HL-60/S4 treated with phorbol 12-myristate 13-acetate at 8.2 ng/mL for 4 days and 3 days (cell line): ENCODE results near the gene RASSF4.

Experiments used
- in situ Hi-C: fragments of 300-500 bp; cut with MboI; formaldehyde crosslinking; loops from 2 replicates; pipeline ENCODE4 v1.15.0; 2022; ENCODE audit warnings: low sequenced_read_pairs

Gene RASSF4

DNA sequence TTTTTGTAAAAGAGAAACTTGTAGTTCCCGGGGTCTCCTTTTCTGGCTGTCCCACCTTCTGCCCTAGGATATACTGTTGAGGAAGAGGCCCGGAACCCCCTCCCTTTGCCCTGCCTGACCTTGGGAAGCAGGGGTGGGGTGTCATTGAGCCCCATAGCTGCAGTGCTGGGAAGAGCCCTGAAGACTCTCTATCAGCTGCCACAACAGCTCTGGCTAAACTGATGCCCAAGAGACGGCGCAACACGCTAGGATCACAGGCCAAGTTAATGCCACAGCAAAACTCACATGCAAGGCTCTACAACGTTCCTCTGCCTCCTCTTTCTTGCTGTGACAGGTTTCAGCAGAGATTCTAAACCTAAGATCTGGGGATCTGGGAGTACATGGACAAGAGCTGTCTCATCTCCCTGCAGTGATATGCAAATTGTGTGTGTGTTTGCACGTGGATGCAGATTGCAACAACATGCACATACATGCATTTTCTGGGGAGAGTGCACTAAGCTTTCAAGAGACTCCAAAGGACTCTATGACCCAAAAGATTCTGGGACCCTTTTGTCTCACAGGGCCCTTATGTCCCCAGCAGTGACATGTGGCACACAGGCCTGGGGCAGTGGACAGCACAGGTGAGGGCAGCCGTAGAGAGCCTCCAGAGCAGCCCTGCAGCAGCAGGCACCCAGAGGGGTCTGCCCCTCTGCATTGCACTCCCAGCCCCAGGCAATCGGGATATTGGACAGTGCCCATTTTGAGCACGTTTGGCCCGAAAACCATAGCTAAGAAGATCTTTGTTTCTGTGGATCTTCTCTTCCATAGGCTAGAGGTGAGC lies 2.5 kb downstream of the RASSF4 start:
- in situ Hi-C loops: no loop called here

DNA sequence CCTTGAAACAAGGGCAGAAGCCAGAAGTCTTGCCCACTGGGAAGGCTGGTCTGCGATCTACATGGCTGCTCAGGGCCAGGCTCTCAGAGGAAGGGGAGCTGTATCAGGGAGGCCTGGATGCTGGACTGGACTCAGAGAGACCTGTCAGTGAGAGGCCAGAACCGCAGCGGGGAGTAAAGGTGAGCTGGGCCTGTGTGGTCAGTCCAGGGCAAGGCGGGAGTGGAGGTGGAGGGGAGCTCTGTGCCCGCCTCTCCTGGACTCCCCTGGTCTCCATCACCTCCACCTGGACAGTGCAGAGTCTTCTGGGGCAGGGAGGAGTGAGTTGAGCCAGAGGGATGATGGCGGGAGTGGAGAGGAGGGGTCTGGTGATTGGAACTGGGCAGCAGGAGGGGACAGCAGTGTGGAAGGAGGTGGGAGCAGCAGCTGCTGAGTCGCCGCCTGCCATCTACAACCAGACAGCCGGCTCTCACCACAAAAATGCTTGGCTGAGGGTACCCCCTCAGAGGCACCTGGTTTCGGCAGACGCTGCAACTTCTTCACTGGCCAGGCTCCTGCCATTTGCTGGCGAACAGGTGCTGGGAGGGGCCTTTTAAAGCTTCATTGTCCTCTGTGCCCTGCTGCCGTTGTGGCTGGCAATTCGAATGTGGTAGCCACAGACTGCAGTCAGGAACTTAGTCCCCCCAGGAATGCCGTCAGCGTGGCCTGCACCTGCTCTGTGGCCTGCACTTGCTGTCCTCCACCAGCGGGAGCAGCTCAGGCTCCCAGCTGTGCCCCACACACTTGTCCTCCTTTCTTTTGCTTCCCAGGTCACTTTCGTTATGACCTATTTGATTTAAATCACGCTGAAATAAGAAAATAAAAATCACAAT lies 3.5 kb downstream of the RASSF4 start:
- in situ Hi-C loops: no loop called here

DNA sequence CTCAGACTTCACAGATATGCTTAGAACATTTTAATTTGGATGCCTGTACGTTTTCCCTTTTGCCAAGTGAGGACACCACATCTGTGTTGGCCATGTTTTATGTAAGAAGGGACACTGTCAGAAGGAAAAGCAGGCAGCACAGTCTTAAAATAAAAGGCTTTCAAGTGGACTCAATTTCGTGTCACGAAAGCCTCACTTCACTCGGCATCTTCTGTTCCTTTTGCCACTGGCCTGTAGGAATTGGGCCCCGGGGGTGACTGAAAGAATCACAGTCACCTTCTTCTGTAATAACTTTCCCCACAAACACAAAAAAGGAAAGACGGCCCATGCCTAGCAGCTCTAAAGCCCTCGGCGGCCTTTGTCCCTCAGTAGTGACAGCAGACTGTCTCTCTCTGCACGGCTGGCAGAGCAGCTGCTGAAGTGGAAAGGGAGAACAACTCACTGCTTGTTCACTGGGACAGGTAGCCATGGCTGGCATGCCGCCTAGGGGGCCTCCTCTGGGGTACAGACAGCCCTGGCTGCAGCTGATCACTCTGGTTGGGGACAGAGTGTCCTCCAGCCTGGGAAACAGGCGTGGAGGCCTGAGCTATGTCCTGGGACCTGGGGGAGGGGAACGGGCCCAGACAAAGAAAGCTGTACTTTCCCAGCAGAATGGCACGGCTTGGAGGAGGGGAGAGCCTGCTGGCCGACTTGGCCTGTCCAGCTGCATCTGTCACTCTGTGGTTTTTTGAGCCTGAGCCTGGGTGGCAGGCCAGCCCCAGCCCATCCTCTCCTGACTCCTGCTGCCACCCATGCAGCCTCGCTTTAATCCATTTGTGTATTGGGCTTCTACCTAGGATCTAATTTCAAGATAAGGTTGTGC lies 4.4 kb downstream of the RASSF4 start:
- in situ Hi-C loops: no loop called here

DNA sequence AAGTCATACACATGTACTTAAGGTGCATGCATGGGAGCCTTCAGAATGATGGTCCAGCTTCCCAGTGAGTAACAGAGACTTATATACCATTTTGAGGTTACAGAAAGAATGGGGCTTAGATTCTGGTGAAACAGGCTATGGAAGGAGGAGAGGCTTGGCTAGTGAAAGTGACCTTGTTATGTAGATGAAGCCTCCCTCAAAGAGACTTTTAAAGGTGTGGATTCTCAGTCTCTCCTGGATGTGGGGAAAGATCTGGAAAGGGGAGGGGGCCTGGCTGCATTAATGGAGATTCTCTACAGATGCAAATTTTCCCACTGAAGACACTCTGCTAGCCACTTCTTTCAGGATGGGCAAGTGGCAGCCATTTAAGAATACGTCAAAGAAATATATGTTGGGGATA lies 5.5 kb downstream of the RASSF4 start:
- in situ Hi-C loops: no loop called here

DNA sequence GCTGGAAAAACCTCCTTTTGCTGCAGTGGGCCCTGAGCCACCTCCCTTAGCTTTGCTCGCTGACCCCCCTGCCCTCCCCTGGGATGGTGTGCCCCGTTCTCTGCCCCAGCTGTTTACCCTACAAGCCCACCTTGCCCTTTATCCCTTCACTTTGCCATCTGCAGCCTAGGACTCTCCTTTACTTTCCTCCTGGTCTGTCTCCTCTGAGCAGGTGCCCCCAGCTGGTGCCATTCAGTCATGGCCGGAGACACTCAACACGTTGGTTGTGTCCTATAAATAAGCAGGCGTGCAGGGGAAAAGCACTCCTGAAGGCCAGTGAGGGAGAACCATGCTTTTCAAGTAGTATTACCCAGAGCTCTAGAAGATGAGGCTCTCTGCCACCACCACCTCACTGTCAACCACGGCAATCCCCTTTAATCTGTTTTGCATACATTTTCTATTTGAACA lies 6.1 kb downstream of the RASSF4 start:
- in situ Hi-C loops: no loop called here

DNA sequence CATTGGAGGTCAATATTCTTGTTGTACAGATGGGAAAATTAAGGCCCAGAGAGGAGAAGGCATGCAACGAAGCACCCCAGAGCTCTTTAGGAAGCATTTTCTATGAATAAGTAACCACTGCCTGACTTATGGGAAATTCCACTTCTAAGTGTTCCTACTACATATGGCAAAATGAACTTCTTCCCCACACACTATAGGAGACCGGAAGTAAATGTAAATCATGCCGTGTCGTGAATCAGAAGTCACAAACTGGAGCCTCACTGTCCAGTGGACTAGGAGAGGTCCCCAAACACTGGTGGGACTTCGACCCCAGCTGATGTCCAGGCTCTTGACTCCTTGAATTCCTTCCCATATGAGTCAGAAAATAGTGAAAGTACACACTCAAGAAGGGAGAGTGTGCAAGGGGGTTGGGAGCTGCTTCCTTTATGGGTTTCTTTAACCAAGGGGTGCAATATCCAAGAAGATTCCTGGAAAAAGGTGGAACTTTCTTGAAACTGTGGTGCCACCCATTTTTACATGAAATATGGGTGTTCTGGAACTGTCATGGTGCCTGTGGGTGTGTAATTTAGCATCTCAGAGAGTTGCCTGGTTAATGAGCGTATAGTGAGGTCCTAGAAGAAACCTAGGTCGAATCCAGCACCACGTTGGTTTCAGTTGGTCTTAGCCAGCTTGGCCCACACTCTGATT lies 6.7 kb downstream of the RASSF4 start:
- in situ Hi-C loops: no loop called here

DNA sequence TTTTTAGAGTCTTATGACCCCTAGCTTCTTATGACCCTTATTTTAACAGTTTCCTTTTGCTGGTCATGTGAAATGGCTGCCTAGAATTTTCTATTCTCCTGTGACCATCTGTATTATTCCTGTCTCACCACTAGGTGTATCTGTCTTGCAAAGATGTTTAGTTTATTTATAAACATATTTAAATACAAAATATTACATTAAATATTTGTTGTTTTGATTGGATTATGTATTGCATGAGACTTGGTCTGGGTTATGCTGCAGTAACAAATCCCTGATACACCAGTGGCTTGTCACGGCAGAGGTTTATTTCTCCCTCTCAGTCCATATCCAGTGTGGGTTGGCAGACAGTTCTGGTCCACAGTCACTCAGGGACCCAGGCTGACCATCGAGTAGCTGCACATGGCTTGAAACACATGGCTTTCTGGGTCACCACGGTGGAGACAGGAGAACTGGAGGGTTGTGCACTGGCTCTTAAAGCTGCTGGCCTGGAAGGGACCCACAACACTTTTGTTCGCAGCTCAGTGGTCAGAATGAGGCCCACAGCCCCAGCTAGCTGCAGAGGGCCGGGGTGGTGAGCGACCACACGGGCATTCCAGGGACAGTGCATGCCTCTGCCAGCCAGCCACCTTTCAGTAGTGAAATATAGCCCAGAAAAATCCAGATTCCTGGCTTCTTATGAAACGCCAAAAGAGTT lies 7.4 kb downstream of the RASSF4 start:
- in situ Hi-C loops: no loop called here

DNA sequence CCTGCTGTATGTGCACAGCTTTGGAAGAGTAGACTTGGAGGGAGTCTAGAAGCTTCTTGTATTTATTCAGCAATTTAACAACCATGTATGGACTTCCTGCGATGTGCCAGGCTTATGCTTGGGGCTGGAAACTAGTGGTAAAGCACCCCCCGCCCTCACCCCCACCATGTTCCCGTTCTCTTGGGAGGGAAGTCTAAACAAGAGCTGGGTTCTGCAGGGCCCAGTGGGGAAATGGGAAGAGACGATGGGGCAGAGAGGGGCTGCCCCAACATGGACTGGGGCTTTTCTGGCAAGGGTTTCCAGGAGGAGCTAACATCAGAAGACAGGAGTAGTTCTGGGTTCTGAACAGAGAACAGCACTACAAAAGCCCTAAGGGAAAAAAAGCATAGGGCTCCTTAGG lies 8.0 kb downstream of the RASSF4 start:
- in situ Hi-C loops: no loop called here

DNA sequence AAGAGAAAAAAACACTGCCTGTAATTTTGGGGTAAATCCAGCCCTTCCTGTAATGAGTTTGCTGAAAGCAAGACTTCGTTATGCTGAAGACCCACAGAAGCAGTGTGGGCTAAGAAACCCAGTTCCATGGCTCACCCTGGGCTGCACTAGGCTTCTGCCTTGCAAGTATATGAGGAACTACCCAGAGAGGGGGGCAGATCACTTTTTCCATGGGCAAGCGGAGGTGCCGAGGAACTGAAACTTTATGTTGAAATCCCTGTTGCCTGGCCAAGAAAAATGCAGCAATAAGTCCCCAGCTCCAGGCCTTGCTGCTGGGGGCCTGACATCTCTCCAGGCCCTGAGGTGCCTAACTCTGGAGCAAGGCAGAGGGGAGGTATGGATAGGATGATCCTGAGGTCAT lies 8.5 kb downstream of the RASSF4 start:
- in situ Hi-C loops: no loop called here

DNA sequence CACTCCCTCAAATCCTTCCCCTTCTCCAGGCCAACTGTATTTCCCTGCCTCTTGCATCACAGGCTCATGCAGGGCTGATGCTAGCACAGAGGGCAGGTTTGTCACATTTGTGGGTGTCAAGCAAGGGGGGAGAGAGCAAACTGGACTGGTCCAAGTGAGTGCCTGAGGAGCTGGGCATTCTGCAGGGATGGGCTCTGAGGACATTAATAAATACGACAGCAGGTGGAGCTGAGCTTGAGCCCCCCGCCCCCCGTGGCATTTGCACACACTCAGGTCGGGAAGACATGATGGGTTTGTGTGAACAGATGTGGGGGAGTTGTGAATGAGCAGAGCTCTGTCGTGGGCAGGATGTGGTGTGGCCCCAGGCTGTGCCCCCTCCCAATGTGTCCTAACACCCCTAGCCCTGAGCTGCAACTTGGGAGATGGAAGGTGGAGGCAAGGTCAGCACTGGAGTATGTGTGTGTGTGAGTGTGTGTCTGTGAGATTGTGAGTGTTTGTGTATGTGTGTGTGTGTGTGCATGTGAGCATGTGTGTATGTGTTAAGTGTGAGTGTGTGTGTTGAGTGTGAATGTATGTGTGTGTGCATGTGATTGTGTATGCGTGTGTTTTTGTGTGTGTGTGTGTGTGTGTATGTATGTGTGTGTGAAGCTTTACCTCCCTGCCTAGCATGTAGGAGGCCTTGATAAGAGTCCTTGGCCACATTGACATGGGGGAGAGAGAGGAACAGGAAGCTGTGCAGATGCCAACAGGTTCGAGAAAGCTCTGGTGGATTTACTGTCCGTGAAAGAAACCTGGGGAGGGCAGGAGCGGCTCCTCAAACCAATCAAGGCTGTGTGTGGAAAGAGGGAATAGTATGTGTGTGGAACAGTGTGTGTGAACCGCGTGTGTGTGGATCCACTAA lies 9.1 kb downstream of the RASSF4 start:
- in situ Hi-C loops: no loop called here

DNA sequence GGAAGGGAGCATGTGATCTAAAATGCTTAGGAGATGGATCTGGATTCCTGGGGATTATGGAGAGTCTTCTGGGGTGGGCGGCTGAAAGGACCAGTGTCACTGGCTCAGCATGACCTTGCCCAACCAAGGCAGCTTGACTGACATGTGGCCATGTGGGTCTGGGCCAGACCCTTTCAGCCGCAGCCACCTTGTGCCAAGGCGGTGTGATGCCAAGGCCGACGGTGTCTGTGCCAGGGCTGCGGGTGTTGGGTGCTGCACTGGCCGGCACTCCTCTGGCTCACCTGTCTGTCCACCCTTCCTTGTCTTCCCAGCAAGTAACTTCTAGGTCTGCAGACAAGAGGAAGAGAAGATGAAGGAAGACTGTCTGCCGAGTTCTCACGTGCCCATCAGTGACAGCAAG lies 10.3 kb downstream of the RASSF4 start:
- in situ Hi-C loops: no loop called here

DNA sequence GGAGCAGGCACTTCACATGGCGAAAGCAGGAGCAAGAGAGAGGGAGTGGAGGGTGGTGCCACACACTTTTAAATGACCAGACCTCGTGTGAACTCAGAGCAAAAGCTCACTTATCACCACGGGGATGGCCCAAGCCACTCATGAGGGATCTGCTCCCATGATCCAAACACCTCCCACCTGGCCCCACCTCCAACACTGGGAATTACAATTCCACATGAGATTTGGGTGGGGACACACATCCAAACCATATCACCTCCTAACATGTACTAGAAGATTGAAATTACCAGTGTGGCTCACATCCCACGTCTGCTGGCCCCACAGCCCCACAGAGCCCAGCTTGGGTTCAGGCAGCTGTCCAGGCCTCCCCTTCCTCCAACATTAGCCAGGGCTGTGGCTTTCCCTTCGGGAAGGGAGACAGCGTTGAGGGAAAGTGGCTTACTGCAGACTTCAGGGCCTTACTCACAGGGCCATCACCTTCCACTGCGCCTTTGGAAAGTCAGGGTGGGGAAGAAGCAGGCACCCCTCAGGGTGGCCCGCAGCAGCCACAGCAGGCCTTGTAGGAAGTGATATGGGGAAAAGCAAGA lies 11.3 kb downstream of the RASSF4 start:
- in situ Hi-C loops: no loop called here

DNA sequence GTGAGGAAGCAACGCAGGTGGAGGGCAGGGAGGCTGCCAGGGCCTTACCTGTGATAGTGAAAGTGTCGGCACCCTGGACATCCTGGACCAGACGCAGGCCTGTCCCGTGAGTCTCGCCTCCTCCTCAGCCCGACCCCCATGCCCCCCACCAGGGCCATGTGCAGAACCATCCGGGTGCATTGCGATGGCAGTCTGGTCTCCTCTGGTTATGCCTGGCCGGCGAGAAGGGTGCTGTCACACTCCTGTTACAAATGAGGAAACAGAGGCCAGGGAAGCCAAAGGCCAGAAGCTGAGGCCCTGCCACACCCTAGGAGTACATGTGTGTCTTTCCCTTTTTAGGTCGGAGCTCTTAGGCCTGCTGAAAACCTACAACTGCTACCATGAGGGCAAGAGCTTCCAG lies 11.8 kb downstream of the RASSF4 start:
- in situ Hi-C loops: no loop called here

DNA sequence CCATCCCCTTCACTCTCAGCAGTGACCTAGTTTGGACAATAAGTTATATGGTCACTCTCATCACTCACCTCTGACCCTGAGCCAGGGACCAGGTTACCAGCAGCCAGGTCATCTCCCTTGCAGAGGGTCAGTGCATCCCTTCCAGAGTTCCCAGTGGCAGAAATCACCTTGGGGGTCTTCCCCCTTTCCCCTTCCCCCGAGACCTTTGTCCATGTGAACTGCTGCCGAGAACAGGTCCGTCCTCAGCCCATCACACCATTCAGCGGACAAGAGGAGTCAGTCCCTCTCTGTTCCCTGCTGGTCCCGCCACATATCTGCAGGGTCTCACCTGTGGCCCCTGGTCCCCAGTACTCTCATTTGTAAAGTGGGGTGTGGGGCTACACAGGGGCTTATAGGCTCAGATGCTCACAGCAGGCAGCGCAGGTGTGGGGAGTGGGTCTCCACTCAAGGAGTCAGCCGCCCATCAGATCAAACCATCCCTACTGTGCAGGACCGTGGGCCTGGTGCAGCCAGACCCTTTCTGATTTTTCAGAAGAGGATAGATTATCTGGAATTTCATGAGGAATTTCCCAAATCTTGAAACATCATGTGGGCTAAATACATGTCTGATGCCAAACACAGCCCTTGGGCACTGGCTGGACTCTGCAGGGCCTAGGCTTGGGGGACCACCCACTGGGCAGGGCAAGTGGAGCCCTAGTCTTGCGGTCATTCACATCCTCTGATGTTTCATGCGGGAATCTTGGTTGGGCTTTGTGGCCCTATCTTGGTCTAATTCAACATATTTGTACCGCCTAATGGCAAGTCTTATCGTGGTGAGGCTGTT lies 12.5 kb downstream of the RASSF4 start:
- in situ Hi-C loops: no loop called here

DNA sequence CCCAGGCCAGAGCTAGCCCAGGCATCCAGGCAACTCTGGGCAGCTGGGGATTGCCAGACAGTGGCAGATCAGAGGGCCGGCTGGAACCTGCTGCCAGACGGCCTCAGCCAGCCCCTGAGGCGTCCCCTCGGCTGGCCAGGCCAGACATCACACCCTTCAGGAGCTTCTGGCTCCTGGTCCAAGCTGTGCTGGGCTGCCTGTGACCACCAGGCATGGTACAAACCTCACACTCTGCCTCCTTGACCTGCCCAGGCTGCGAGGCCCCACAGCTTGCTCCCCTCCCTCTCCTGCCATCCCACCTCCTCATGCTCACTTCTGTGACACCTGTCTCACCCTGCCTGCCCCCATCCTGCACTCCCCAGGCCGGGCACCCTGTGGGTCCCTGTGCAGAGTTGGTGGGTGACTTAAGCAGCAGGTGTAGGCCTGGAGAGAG lies 13.3 kb downstream of the RASSF4 start:
- in situ Hi-C loops: no loop called here

DNA sequence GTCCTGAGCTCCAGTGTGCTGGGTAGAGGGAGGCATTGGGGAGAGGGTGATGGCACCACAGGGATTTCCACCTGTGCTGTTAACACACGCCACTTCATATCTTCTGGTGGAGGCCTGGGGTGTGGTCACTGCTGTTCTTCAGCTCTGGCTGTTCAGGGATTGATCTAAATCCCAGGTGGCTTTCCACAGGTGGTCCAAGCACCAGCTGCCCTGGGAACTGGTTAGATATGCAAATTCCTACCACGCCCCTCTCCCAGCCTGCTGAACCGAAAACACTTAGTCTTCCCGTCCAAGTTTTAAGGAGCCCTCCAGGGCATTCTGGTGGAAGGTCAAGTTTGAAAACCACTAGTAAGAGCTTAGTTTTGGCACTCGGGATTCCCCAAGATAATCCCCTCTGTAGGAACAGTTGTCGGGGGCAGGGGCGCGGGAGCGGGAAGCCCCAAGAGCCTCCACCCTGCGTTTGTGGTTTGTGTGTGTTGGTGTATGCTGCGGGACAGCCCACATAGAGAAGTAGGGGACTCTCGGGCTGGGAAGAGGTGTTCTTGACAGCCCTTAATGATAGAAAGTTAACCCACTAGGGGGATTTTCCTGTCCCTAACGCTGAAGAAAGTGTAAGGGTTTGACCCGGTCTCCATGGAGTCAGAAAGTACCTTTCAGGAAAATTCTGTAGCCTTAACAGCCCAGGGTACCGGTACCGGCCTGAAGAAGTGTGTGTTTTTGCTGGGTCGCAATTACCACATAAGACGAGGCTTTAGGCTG lies 13.9 kb downstream of the RASSF4 start:
- in situ Hi-C loops: no loop called here

DNA sequence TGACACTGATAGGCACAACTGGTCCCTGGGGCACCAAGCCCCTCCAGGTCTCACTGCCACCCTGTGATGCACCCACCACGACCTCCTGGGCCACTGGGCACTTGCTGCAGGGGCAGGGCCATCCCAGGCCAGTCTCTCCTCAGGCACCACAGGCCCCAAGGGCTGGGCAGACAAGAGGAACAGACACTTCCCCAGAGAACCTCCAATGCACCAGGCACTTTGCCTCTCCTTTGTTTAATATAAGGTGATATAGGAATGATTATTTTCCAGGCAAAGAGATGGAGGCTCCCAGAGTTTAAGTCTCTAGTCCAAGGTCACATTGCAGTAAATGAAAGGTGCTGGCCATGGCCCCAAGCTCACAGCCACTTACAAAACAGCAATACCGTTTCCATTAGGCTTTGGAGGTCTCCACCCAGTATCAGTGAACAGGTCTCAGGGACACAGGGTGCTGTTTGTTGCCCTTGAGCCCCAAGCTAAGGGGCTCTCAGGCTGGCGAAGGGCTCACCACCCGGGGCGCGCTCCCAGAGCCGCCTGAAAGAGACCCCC lies 14.6 kb downstream of the RASSF4 start:
- in situ Hi-C loops: no loop called here
